H9 (cell line): ENCODE measurements around the gene NEURL2. TPM values are rescaled to one million over a fixed set of nuclear protein-coding genes. Genes with fewer than 3 reads are reported as not detected.

Experiments
- DNase-seq: peaks from one replicate; pipeline ENCODE4 v3.0.0-alpha.2; 2017
- H2AFZ ChIP-seq: one replicate; pipeline ENCODE4 v1.6.1; 2013; ENCODE audit warnings: mild to moderate bottlenecking, low read length, control low read depth, moderate library complexity
- H2AK5ac ChIP-seq: 2 replicates; pipeline ENCODE4 v1.6.1; 2013; ENCODE audit warnings: low read length, control low read depth, mixed read lengths; ENCODE audit not compliant: insufficient read length
- H2BK120ac ChIP-seq: one replicate; pipeline ENCODE4 v1.6.1; 2013; ENCODE audit warnings: low read depth, mild to moderate bottlenecking, low read length, control low read depth, inconsistent platforms; ENCODE audit not compliant: poor library complexity, severe bottlenecking
- H2BK12ac ChIP-seq: 2 replicates; pipeline ENCODE4 v1.6.1; 2013; ENCODE audit warnings: low read length, control low read depth, mixed read lengths, low read depth; ENCODE audit not compliant: insufficient read length
- H2BK15ac ChIP-seq: 2 replicates; pipeline ENCODE4 v1.6.1; 2013; ENCODE audit warnings: low read depth, low read length, control low read depth
- H2BK20ac ChIP-seq: one replicate; pipeline ENCODE4 v1.6.1; 2013; ENCODE audit warnings: low read depth, mild to moderate bottlenecking, low read length, control low read depth, inconsistent platforms; ENCODE audit not compliant: poor library complexity, severe bottlenecking
- H2BK5ac ChIP-seq: 2 replicates; pipeline ENCODE4 v1.6.1; 2013; ENCODE audit warnings: low read length, control low read depth, mixed read lengths; ENCODE audit not compliant: insufficient read length
- H3K14ac ChIP-seq: 2 replicates; pipeline ENCODE4 v1.6.1; 2013; ENCODE audit warnings: low read length, control low read depth; ENCODE audit not compliant: insufficient read depth
- H3K18ac ChIP-seq: 2 replicates; pipeline ENCODE4 v1.6.1; 2013; ENCODE audit warnings: low read depth, mild to moderate bottlenecking, mixed read lengths, low read length, control low read depth; ENCODE audit not compliant: insufficient read length
- H3K23ac ChIP-seq: 2 replicates; pipeline ENCODE4 v1.6.1; 2013; ENCODE audit warnings: low read length, control low read depth, mixed read lengths, low read depth; ENCODE audit not compliant: insufficient read length
- H3K23me2 ChIP-seq: 2 replicates; pipeline ENCODE4 v1.6.1; 2013; ENCODE audit warnings: low read depth, mild to moderate bottlenecking, mixed read lengths, low read length, control low read depth; ENCODE audit not compliant: insufficient read length, poor library complexity, severe bottlenecking
- H3K27ac ChIP-seq: 2 replicates; pipeline ENCODE4 v1.5.1; 2013; ENCODE audit warnings: low read length, control low read depth, mixed read lengths, low read depth; ENCODE audit not compliant: insufficient read length
- H3K27me3 ChIP-seq: 2 replicates; pipeline ENCODE4 v1.6.1; 2013; ENCODE audit warnings: low read length, control low read depth, inconsistent platforms; ENCODE audit not compliant: insufficient read depth
- H3K4ac ChIP-seq: 2 replicates; pipeline ENCODE4 v1.6.1; 2013; ENCODE audit warnings: low read depth, mild to moderate bottlenecking, control low read depth, inconsistent platforms, low read length, moderate library complexity
- H3K4me1 ChIP-seq: 2 replicates; pipeline ENCODE4 v1.6.1; 2013; ENCODE audit warnings: low read length, control low read depth, inconsistent platforms; ENCODE audit not compliant: insufficient read depth
- H3K4me2 ChIP-seq: 2 replicates; pipeline ENCODE4 v1.6.1; 2013; ENCODE audit warnings: low read length, control low read depth, mixed read lengths; ENCODE audit not compliant: insufficient read length, insufficient read depth
- H3K56ac ChIP-seq: 2 replicates; pipeline ENCODE4 v1.6.1; 2013; ENCODE audit warnings: low read depth, mild to moderate bottlenecking, mixed read lengths, low read length, control low read depth; ENCODE audit not compliant: insufficient read length
- H3K79me1 ChIP-seq: 2 replicates; pipeline ENCODE4 v1.6.1; 2013; ENCODE audit warnings: low read depth, mild to moderate bottlenecking, moderate library complexity, low read length, control low read depth, inconsistent platforms; ENCODE audit not compliant: insufficient read depth, poor library complexity, severe bottlenecking
- H3K79me2 ChIP-seq: 2 replicates; pipeline ENCODE4 v1.6.1; 2013; ENCODE audit warnings: low read length, control low read depth, inconsistent platforms; ENCODE audit not compliant: insufficient read depth
- H3K9ac ChIP-seq: 2 replicates; pipeline ENCODE4 v1.6.1; 2013; ENCODE audit warnings: low read length, control low read depth, mixed read lengths; ENCODE audit not compliant: insufficient read length; ENCODE audit errors: extremely low read depth
- H3K9me3 ChIP-seq: one replicate; pipeline ENCODE4 v1.6.1; 2013; ENCODE audit warnings: low read depth, low read length, inconsistent platforms; ENCODE audit not compliant: control insufficient read depth
- H3T11ph ChIP-seq: one replicate; pipeline ENCODE4 v1.6.1; 2013; ENCODE audit warnings: mild to moderate bottlenecking, low read length, control low read depth, inconsistent platforms
- H4K20me1 ChIP-seq: one replicate; pipeline ENCODE4 v1.6.1; 2013; ENCODE audit not compliant: control insufficient read depth, insufficient read length, insufficient read depth
- H4K5ac ChIP-seq: 2 replicates; pipeline ENCODE4 v1.6.1; 2013; ENCODE audit warnings: low read depth, mild to moderate bottlenecking, mixed read lengths, low read length, control low read depth; ENCODE audit not compliant: insufficient read length
- H4K8ac ChIP-seq: replicated peaks from 2 replicates; pipeline ENCODE4 v1.6.1; 2013; ENCODE audit warnings: low read length, control low read depth, mixed read lengths, low read depth; ENCODE audit not compliant: insufficient read length
- H4K91ac ChIP-seq: 2 replicates; pipeline ENCODE4 v1.6.1; 2013; ENCODE audit warnings: low read depth, mild to moderate bottlenecking, moderate library complexity, mixed read lengths, low read length, control low read depth; ENCODE audit not compliant: insufficient read length
- H3K27ac Mint-ChIP-seq, 3 experiments: 2 replicates in 2 of 3; 3 replicates in 1 of 3; pipeline ENCODE4 v1.8.0; 2020 to 2021; ENCODE audit warnings: mixed read lengths in 3 of 3, mild to moderate bottlenecking in 1 of 3, moderate library complexity in 1 of 3
- H3K27me3 Mint-ChIP-seq: 2 replicates; pipeline ENCODE4 v1.8.0; 2021; ENCODE audit warnings: low read depth, mild to moderate bottlenecking, moderate library complexity, mixed read lengths
- H3K36me3 Mint-ChIP-seq, 3 experiments: 2 replicates in 2 of 3; 3 replicates in 1 of 3; pipeline ENCODE4 v1.8.0; 2020 to 2021; ENCODE audit warnings: low read depth in 3 of 3, mixed read lengths in 3 of 3; ENCODE audit not compliant: insufficient read depth in 1 of 3
- H3K4me1 Mint-ChIP-seq, 2 experiments: 2 replicates each; pipeline ENCODE4 v1.8.0; 2020; ENCODE audit warnings: mixed read lengths in 2 of 2
- H3K4me3 Mint-ChIP-seq, 2 experiments: 2 replicates in 1 of 2; 3 replicates in 1 of 2; pipeline ENCODE4 v1.8.0; 2020 to 2021; ENCODE audit warnings: mild to moderate bottlenecking in 2 of 2, mixed read lengths in 2 of 2, moderate library complexity in 1 of 2
- H3K9me3 Mint-ChIP-seq, 2 experiments: 2 replicates in 1 of 2; 3 replicates in 1 of 2; pipeline ENCODE4 v1.8.0; 2020; ENCODE audit warnings: mild to moderate bottlenecking in 2 of 2, mixed read lengths in 2 of 2, moderate library complexity in 1 of 2
- WGBS: extraction: QIAGEN DNeasy Blood & Tissue Kit; methylation state at CpG from one replicate; pipeline ENCODE4 v1.1.7; 2013; ENCODE audit warnings: missing lambda C conversion rate, low lambda C conversion rate, mixed read lengths; ENCODE audit not compliant: insufficient read length; ENCODE audit errors: extremely low coverage; 5-methylcytosine and 5-hydroxymethylcytosine counted together
- total RNA-seq: library from RNA; stranded (reverse); gene quantifications from 2 replicates; pipeline ENCODE4 v1.2.1, GENCODE V29; 2021
- TF ChIP-seq, protein P1 (sequence below): fragments of 200-600 bp; sonication (generic); conservative IDR thresholded peaks from 3 replicates; pipeline ENCODE4 v1.8.0; 2021; ENCODE audit warnings: antibody characterized with exemption, mild to moderate bottlenecking

Gene NEURL2
- total RNA-seq, 1 experiment from 2014 or later: 5.4 TPM

DNA sequence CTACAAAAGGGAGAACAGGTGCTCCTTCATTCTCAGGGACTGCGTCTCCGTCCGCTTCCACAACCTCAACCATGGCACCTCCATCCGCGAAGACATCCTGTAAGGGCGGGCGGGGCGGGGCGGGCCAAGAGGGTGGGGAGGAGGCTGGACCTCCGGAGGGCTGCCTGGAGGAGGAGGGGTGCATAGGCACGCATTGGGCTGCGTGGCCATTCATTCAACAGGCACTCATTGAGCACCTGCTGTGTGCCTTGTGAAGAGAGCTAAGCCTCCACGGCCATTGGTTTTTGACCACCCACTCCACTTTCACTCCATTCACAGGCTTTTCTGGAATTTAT, 33.2 kb downstream of the NEURL2 start:
- peaks cover 14% of the 10 kb centered on the region; the same call in 1 of the 2 replicates for H3K4me1 ChIP-seq
- no peak overlapping the region for H2BK15ac ChIP-seq
- no peak overlapping the region for H3K23ac ChIP-seq
- no peaks in the 10 kb centered on the region for H3K79me1 ChIP-seq
- WGBS: no CpG with 5 or more reads among the region's 13 CpGs
- H3K79me2 ChIP-seq: peaks cover 3% of the 10 kb centered on the region; the same call in 1 of the 2 replicates
- TF ChIP-seq, protein P1, sequence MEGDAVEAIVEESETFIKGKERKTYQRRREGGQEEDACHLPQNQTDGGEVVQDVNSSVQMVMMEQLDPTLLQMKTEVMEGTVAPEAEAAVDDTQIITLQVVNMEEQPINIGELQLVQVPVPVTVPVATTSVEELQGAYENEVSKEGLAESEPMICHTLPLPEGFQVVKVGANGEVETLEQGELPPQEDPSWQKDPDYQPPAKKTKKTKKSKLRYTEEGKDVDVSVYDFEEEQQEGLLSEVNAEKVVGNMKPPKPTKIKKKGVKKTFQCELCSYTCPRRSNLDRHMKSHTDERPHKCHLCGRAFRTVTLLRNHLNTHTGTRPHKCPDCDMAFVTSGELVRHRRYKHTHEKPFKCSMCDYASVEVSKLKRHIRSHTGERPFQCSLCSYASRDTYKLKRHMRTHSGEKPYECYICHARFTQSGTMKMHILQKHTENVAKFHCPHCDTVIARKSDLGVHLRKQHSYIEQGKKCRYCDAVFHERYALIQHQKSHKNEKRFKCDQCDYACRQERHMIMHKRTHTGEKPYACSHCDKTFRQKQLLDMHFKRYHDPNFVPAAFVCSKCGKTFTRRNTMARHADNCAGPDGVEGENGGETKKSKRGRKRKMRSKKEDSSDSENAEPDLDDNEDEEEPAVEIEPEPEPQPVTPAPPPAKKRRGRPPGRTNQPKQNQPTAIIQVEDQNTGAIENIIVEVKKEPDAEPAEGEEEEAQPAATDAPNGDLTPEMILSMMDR: no peak
- H2BK20ac ChIP-seq: no peak overlapping the region
- no peak overlapping the region for H4K91ac ChIP-seq
- H3K27me3 Mint-ChIP-seq: no peaks in the 10 kb centered on the region
- H3T11ph ChIP-seq: no peak overlapping the region
- H2AK5ac ChIP-seq: no peak overlapping the region
- H4K5ac ChIP-seq: no peak overlapping the region
- peaks cover 50 to 55% of the 10 kb centered on the region in 2 experiments for H3K4me1 Mint-ChIP-seq
- peak overlapping the region; percentile 90 to 93 for H3K4me3 Mint-ChIP-seq
- DNase-seq: peak; percentile 89
- no peak overlapping the region for H3K9ac ChIP-seq
- H3K18ac ChIP-seq: no peak overlapping the region
- peaks cover 5% of the 10 kb centered on the region for H3K23me2 ChIP-seq
- peaks cover 5 to 8% (median 6%) of the 10 kb centered on the region in 3 experiments; a peak in 5 of 7 replicates for H3K36me3 Mint-ChIP-seq
- no peak overlapping the region for H3K14ac ChIP-seq
- H3K27ac ChIP-seq: no peak overlapping the region
- peaks cover 2% of the 10 kb centered on the region for H4K20me1 ChIP-seq
- no peak overlapping the region for H2BK120ac ChIP-seq
- no peaks in the 10 kb centered on the region for H3K27me3 ChIP-seq
- H3K4ac ChIP-seq: no peak overlapping the region
- H4K8ac ChIP-seq: no peak overlapping the region
- H3K9me3 ChIP-seq: no peaks in the 10 kb centered on the region
- H3K56ac ChIP-seq: no peak overlapping the region
- peak overlapping the region; percentile 97 for H3K4me2 ChIP-seq
- H2AFZ ChIP-seq: no peak overlapping the region
- no peak overlapping the region for H2BK5ac ChIP-seq
- no peaks in the 10 kb centered on the region for H3K9me3 Mint-ChIP-seq
- no peak overlapping the region for H2BK12ac ChIP-seq
- H3K27ac Mint-ChIP-seq: peak overlapping the region; percentile 95 to 99 (median 96)
